Hypothalamus (tissue), 51 donors: ENCODE measurements around the gene ATF5.
"Not testable (repeated sequence)": the region's sequence is repeated elsewhere in the genome, so short reads cannot be mapped to it uniquely, and the experiment has no call there.

Experiments used
- DNase-seq, 51 donors: peaks; one replicate each; lab custom pipeline; 2025; lab: John Stamatoyannopoulos, UW

Gene ATF5

DNA sequence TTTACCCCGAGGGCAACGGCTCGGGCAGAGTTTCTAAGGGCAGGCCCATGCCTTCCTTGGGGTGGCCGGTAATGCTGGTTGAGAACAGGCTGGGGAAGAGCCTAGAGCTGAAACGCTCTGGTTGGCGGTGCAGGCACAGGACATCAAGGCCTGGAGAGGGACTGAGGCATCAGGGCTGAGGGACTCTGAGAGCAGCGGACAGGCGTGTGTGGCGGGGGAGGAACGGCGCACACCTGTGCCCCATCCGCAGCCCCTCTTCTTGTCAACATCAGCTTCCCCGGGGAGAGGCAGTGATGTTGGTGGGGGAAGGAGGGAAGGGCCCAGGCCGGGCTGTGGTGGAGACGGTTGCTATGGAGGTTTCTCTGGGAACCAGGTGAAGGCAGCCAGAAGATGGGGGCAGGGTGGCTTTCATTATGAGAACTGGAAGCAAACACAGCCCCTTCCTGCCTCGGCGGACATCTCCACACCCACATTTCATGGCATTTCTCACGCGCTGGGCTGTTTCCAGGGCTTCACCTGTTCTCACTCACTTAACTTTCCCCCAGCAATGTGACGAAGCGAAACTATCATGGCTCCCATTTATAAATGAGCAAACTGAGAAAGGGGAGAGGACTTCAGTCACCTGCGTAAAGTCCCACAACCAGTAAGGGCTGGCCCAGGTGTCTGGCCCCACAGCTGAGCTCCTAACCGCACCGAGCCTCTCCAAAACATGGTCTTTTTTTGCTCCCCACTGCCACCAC lies 8.2 kb upstream of the ATF5 start:
- no peak for DNase-seq

DNA sequence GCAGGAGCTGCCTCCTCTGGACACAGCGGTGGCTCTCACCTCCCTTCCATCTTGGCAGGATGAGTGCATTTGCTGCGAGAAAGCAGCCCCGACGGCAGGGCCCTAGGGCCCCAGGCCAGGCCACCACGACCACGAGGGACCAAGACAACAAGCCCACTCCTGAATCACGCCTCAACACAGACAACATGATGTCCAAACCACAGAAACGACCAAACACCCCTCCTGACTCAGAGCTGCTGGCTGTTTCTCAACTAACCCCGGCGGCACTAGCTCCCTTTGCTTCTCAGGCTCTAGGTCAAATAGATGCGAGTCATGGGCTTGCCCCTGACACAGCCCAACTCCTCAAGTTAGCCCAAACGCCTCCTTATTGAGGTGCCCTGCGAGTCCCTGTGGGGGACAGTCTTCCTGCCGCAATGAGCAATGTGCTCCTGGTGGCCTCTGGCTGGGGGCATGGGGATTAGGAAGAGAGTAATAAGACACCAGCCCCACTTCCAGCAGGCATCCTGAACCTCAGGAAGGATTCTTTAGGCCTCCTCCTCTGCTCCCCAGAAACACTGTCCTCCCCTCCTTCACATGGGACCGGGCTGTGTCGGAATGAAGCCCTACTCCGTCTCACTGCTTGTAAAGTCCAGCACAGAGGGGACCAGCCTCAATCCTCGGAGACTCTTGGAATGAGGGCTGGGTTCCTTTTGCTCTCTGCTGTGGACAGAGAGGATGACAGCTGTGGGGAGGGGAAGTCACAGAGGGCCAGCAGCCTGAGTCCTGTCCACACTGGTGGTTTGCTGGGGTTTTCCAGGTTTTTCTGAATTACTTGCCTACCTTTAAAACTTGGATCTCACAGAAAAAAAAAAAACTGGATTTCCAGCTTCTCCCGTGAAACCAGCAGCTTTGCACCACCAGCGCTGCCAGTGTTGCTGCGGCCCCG lies 6.9 kb upstream of the ATF5 start:
- DNase-seq: no peak

DNA sequence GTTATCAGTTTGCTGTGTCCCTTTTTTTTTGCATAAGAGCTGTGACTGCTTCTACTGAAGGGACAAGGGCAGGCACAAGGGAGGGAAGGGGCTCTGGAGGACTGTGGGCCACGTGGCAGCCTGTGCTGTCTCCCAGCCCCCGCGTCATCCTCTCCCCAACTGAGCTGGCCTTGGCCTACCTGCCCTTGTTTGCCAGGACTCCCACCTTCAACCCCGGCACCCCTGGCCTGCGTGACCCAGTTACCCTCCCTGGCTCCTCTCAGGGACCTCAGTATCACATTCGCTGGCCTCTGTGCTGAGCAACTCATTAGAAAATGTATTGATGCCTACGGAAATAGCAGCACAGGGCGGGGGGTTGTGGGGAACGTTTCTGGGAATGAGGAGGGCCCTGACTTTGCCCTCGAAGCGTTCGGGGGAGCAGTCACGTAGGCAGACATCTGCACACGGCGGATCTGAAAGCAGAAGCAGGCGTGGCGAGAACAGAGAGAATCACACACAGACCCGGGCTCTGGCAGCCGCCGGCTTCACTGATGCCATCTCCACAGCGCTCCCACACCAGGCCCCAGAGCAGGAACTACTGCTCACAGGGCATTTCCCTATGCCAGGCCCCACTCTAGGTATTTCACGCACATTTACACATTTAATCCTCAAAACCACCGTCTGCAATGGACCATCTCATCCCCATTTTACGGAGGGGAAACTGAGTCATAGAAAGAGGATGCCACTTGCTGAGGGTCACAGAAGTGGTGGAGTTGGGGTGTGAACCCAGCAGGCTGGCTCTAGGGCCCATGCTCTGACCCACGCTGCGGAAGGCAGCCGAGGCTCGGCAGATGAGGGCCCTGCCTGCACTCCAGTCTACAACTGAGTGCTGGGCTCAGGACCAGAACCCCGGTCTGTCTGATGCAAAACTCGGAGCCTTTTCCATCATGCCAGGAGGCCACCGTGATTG lies 5.7 kb upstream of the ATF5 start:
- peak in 4 of 51 donors; percentile 7 to 35 (median 14) for DNase-seq

DNA sequence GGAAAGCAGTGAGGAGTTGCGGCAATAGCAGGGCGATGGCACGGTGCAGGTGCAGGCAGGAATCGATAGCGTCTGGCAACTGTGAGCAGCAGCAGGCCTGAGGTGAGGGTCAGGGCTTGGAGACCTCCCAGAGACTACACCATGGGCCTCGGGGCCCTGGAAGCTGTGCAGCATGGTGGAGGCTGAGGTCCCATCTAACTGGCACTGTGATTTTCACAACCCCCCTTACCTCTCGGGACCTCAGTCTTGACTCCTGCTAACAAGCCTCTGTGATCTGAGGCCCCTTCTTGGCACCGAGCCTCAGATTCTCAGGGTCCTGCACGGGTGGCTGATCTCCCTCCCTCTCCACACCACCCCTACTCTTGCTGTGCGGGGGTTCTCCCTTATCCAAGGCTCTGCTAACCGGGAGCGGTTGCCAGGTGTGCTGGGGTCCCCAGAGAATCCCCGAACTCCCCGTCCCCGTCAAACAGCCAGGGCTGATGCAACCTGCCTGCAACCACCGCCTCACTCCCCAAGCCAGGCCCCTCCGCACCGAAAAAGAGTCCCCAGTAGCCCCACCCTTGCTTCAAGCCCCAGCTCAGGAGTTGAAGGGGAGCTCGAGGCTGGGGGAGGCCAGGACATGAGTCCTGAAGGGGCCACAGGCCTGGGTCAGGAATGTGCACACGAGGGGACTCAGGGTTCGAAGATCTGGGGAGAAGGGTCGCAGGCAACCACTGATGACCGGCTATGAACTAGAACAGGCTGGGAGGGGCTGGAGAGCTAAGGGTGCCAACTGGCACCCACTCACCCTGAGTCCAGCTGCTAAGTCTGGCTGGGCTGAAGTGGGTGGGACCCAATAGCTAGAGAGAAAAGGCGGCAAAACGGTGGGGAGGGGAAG lies 4.8 kb upstream of the ATF5 start:
- DNase-seq: no peak

DNA sequence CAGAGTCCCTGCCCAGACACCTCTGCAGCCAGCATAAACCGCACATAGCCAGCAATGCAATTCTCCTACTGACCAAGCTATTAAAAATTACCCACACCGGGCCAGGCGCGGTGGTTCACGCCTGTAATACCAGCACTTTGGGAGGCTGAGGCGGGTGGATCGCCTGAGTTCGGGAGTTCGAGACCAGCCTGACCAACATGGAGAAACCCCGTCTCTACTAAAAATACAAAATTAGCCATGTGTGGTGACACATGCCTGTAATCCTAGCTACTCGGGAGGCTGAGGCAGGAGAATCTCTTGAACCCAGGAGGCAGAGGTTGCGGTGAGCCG lies 4.2 kb upstream of the ATF5 start:
- not testable (repeated sequence) for DNase-seq

DNA sequence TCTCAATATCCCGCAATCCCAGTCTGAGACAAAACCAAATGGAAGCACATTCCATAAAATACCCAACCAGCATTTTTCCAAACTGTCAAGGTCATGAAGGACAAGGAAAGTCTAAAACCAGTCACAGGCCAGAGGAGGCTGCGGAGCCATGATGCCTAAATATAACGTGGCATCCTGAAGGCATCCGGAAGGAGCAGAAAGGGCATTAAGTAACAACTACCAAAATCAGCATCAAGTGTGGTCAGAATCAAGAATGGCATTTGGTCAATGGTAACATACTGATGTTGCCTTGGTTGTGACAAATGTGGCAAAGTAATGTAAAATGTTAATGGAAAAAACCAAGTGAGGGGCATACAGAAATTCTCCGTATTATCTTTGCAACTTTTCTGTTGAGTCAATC lies 3.5 kb upstream of the ATF5 start:
- no peak for DNase-seq

DNA sequence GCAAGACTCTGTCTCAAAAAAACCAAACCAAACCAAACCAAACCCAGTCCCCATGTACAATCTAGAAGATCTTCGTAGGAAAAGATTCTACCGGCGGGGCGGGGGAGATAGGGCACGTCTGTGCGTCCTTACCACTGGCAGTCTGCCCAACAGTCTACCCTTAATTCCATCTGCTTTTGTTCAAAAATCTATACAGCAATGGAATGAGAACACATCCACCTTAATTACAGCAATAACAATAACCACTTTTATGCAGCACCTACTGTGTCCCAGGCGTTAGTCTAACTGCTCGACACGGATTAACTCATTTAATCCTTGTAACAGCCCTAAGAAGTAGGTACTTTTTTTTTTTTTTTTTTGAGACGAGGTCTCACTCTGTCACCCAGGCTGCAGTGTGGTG lies 2.5 kb upstream of the ATF5 start:
- DNase-seq: no peak

DNA sequence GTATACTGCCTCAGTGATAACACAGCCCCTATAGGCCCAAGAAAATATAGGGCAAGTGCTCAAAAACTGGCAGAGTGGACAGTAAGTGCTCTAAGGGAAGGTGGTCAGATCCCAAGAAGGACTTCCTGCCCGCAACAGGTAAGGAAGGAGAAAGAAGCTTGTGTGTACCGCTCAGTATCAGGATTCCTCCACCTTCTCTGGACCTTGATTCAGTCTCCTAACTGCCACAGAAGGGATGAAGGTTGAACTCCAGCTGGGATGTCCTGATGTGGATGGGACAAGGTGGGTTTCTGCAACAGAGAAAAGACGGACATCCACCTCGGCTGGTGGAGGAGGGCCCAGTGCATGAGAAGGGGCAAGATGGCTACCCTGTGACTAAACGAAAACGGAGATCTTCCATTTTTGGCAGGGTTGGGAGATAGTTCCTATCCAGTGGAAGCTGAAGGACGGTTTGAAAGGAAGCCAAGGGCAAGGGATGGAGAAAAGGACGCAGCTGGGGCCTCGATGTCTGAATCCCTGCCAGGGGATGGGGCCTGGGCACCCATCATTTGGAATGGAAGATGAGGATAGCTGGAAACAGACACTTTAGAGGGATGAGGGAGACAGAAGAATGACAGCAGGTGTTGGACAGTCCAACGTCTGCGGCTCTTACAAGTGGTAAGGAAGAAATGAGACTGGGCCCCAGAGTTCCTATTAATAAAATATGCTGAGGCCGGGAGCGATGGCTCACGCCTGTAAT lies 1.3 kb upstream of the ATF5 start:
- no peak for DNase-seq

DNA sequence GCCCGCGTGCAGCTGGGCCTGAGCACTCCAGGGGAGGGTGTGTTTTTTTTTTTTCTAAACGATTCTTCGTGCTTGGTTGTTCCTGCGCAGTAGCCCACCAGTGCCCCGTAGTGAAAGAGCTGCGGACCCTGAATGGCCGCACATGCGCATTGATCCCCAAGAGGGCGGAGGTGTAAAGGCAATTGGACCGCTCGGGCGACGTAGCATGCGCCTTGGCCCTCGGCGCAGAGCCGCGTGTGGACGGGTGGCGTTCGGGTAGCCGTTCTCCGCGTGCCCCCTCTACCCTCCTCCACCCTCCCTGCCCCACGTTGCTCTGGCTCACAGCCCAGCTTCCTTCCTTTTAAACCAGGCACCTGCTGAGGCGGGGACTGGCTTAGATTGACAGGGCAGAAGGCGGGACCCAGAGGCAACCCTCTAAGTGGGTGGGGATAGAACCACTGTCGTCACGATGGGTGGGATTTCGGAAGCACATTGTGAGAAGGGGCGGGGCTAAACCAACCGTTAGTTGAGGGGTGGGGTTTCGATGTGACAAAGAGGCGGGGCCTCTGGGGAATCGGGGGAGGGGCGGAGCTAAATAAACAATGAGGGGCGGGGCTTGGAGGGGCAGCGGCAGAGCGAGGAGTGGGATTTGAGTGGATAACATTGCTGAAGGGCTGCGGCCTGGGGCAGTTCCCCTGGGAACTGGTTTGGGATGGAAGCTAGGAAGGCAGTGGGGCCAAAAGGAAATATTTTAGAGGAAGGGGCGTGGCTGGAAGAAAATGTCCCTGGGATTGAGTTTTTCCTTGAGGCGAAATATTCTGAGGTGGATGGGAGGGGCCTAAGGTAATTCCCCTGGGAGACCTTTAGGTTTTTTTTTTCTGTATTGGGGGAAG lies 842 bp downstream of the ATF5 start:
- DNase-seq: peak; percentile 67 to 97 (median 91)

DNA sequence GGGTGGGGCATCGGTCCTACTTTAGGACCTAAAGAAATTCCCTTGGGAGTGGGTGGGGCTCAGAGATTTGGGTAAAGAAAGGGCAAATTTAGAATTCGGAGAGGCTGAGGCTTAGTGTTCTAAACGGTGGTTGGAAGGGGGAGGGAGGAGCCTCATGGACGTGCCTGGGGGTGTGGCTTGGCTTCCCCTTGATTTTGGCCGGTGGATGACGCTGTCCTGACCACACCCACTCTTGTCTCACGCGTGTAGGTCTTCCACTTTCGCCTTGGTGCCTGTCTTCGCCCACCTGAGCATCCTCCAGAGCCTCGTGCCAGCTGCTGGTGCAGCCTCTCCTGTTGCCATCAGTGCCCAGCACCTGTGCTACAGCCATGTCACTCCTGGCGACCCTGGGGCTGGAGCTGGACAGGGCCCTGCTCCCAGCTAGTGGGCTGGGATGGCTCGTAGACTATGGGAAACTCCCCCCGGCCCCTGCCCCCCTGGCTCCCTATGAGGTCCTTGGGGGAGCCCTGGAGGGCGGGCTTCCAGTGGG lies 1.5 kb downstream of the ATF5 start:
- DNase-seq: peak in 1 of 51 donors; percentile 19

DNA sequence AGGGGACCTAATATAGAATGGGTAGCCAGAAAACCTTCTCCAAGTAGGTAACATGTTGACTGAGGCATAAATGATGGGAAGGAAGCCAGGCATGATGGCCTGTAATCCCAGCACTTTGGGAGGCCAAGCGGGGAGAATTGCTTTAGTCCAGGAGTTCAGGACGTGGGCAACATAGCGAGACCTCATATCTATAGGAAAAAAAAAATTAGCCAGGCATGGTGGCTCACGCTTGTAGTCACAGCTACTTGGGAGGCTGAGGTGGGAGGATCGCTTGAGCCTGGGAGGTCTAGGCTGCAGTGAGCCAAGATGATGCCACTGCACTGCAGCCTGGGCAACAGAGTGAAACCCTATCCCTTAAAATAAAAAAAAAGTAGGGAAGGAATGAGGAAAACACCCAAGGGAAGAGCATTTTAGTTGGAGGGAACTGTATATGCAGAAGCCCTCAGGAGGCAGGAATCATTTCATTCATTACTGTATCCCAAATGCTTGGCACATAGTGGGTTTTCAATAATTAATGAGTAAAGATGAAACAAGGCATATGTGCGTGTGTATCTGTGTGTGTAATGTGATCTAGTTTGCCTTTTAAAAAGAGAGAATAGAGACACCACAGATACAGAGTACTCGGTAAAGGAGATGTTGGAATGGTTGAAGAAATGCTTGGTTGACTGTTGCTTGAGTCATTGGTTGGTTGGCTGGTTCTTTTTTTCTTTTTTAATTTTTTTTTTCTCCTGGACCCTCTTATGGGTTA lies 2.5 kb downstream of the ATF5 start:
- DNase-seq: no peak

DNA sequence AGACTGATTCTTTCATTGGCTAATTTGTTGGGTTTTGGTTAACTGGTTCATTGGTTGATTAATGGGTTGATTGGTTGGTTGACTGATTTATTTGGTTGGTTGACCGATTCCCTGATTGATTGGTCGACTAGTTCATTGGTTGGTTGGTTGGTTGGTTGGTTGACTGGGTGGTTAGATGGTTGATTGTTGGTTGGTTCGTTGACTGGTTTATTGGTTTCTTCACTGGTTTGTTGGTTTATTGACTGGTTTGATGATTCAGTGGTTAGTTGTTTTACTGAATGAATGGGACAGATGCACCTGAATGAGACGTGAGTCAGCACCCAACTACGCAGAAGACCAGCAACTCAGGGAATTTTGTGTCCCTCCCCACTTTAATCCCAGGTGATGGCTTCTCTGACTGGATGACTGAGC lies 3.0 kb downstream of the ATF5 start:
- DNase-seq: no peak

DNA sequence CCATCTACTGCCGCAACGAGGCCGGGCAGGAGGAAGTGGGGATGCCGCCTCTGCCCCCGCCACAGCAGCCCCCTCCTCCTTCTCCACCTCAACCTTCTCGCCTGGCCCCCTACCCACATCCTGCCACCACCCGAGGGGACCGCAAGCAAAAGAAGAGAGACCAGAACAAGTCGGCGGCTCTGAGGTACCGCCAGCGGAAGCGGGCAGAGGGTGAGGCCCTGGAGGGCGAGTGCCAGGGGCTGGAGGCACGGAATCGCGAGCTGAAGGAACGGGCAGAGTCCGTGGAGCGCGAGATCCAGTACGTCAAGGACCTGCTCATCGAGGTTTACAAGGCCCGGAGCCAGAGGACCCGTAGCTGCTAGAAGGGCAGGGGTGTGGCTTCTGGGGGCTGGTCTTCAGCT lies 3.7 kb downstream of the ATF5 start:
- DNase-seq: no peak

DNA sequence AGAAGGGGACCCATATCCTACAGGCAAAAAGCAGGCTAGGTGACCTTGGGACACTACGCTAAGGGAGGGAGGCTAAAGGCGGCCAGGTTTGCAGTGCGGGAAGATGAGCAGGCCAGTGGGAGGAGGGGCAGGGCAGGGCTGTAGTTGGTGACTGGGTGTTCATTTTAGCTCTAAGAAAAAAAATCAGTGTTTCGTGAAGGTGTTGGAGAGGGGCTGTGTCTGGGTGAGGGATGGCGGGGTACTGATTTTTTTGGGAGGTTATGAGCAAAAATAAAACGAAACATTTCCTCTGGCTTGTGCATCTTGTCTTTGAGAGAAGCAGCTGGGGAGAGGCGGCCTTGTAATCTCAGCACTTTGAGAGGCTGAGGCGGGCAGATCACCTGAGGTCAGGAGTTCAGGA lies 4.6 kb downstream of the ATF5 start:
- no peak for DNase-seq

DNA sequence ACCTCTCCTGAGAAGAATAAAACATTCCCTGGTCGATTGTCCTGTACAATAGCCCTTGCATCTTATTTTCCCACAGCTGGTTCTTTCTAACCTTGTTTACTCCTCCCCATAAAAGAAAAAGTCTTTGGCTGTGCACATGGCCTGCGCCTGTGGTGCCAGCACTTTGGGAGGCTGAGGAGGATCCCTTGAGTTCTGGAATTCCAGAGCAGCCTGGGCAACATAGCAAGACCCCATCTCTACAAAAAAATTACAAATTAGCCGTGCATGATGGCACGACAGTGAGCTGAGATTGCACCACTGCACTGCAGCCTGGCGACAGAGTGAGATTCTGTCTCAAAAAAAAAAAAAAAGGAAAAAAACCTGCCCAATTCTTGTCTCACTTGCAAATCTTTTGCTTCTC lies 7.5 kb downstream of the ATF5 start:
- no peak for DNase-seq

DNA sequence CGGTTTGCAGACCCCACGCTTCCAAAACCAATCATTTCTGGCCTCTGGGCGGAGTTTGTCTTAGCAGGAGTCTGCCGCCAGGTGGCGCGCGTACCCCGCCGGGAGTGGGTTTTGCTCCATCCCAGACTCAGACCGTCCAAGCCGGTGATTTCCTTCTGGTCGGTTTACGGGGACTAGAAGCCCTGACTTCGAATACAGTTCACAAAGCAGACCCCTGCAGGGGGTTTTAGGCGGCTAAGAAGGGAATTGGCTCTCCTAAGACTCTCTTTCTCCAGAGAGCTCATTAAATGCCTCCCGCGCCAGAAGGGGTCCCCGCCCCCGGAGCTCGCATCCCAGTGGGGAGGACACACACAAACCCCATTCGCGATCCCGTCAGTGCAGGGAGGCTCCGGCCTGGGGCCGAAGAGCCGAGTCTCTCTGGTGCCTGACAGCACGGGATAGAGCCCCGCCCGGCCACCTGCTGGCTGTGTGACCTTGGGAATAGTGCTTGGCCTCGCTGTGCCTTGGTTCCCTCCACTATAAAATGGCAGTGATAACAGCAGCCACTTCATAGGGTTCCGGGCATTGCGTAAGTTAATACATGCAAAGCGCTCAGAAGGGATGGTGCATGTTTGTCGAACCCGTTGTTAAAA lies 8.9 kb downstream of the ATF5 start:
- DNase-seq: peak in 50 of 51 donors; percentile 8 to 81 (median 48)

DNA sequence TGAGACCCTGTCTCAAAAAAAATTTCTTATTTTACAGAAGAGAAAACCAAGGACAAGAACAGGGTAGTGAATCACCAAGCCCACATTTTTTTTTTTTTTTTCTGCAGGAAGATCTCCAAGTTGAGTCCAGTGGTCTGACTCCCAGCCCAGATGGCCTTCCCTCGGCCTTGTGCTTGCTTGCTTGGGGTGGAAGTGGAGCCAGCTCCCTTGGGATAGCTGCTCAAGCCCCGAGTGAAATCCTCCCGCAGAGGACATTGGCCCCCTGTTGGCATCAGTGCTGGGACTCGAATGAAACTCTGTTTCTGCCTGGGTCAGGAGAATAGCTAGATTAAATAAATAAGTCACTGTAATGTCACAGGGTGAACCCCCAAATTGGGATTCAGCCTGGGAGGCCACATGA lies 9.7 kb downstream of the ATF5 start:
- DNase-seq: no peak
